Uterus (tissue), 4 donors: Measurements from ENCODE around the gene DAPP1. TPM values are rescaled to one million over a fixed set of nuclear protein-coding genes. Genes with fewer than 3 reads are reported as not detected.

ENCODE experiments used
- DNase-seq, 2 donors: peaks; one replicate each; pipeline ENCODE4 v3.0.0-alpha.2; 2019 to 2020
- H3K27ac ChIP-seq, 2 donors: fragments of 200-600 bp; sonication (generic); 1 replicate in 1 of 2; 2 replicates in 1 of 2; pipeline ENCODE4 v1.5.1; 2016 to 2018
- H3K27me3 ChIP-seq, 2 donors: fragments of 200-600 bp; sonication (generic); one replicate each; pipeline ENCODE4 v1.5.1; 2018 to 2019; ENCODE audit warnings: control low read depth in 1 of 2
- H3K36me3 ChIP-seq, 2 donors: fragments of 200-600 bp; sonication (generic); one replicate each; pipeline ENCODE4 v1.5.1; 2019; ENCODE audit warnings: control low read depth in 1 of 2
- H3K4me1 ChIP-seq, 2 donors: fragments of 200-600 bp; sonication (generic); one replicate each; pipeline ENCODE4 v1.5.1; 2018 to 2019; ENCODE audit warnings: control low read depth in 1 of 2
- H3K4me3 ChIP-seq, 2 donors: fragments of 200-600 bp; sonication (generic); 1 replicate in 1 of 2; 2 replicates in 1 of 2; pipeline ENCODE4 v1.5.1; 2018 to 2019; ENCODE audit warnings: mild to moderate bottlenecking in 1 of 2
- H3K9me3 ChIP-seq, 2 donors: fragments of 200-600 bp; sonication (generic); one replicate each; pipeline ENCODE4 v1.5.1; 2019; ENCODE audit warnings: control low read depth in 1 of 2
- CTCF ChIP-seq, 4 experiments: fragments of 200-600 bp in 2 of 4; fragments of 450-650 bp in 2 of 4; sonication (generic) in 2 of 4; IDR thresholded peaks; one replicate each; pipeline ENCODE4 v1.5.1; 2016 to 2019; ENCODE audit warnings: antibody characterized with exemption in 4 of 4, mild to moderate bottlenecking in 2 of 4, moderate library complexity in 1 of 4
- POLR2A ChIP-seq, 2 donors: fragments of 450-650 bp; IDR thresholded peaks; one replicate each; pipeline ENCODE4 v1.6.1; 2016; ENCODE audit warnings: antibody characterized with exemption in 2 of 2, mild to moderate bottlenecking in 1 of 2, moderate library complexity in 1 of 2
- intact Hi-C: fragments of 100-400 bp; cut with DNase I; formaldehyde crosslinking; loops from one replicate; pipeline ENCODE4 v1.15.1; 2023; ENCODE audit warnings: low total_unique reads
- total RNA-seq, 4 donors: library from RNA; depleted of rRNA in 3 of 4; stranded (reverse); fragments of >200 nt in 3 of 4; gene quantifications; one replicate each; pipeline versions ENCODE4 v1.1.0 to v1.2.4, GENCODE V29; 2014 to 2023
- donor health status: DM: yes; HTN: yes; CAD: no.

DAPP1 gene
- total RNA-seq, 4 donors from 2014 or later = 1.8 to 7.2 (median 2.8) TPM

GRCh38 chr4:99808260-99808857, 8.3 kb upstream of the DAPP1 start:
- no peaks in the 10 kb centered on the region for H3K9me3 ChIP-seq
- H3K27me3 ChIP-seq = no peaks in the 10 kb centered on the region
- no peak overlapping the region for H3K4me3 ChIP-seq
- intact Hi-C loops = no loop called here
- DNase-seq = no peak
- H3K4me1 ChIP-seq = no peaks in the 10 kb centered on the region
- H3K27ac ChIP-seq = no peak overlapping the region
- TF ChIP-seq CTCF (IDR thresholded peaks at IDR 0.05) (peak in 2 of 4 experiments; percentile 7 to 9), POLR2A (IDR thresholded peaks at IDR 0.05) (no peak)
- no peaks in the 10 kb centered on the region for H3K36me3 ChIP-seq

GRCh38 chr4:99809326-99809725, 7.3 kb upstream of the DAPP1 start:
- Histone ChIP-seq H3K27ac (no peak overlapping the region), H3K27me3 (no peaks in the 10 kb centered on the region), H3K9me3 (no peaks in the 10 kb centered on the region), H3K36me3 (no peaks in the 10 kb centered on the region), H3K4me3 (no peak overlapping the region), H3K4me1 (no peaks in the 10 kb centered on the region)
- DNase-seq = no peak
- TF ChIP-seq CTCF (IDR thresholded peaks at IDR 0.05) = no peak
- no peak for TF ChIP-seq POLR2A (IDR thresholded peaks at IDR 0.05)
- intact Hi-C loops = no loop called here

- no peak for TF ChIP-seq POLR2A (IDR thresholded peaks at IDR 0.05)
- no peak for TF ChIP-seq CTCF (IDR thresholded peaks at IDR 0.05)
- no peaks in the 10 kb centered on the region for H3K36me3 ChIP-seq
- no peaks in the 10 kb centered on the region for H3K4me1 ChIP-seq
- H3K4me3 ChIP-seq = no peak overlapping the region
- intact Hi-C loops = no loop called here
- DNase-seq = no peak
- H3K27ac ChIP-seq = no peak overlapping the region
- H3K27me3 ChIP-seq = no peaks in the 10 kb centered on the region
- H3K9me3 ChIP-seq = no peaks in the 10 kb centered on the region
Measured at GRCh38 chr4:99810536-99810935, 6.1 kb upstream of the DAPP1 start.

GRCh38 chr4:99811117-99811516, 5.5 kb upstream of the DAPP1 start:
- Histone ChIP-seq H3K4me3 (no peak overlapping the region), H3K4me1 (no peaks in the 10 kb centered on the region), H3K36me3 (no peaks in the 10 kb centered on the region), H3K27me3 (no peaks in the 10 kb centered on the region), H3K27ac (no peak overlapping the region), H3K9me3 (no peaks in the 10 kb centered on the region)
- intact Hi-C loops = no loop called here
- TF ChIP-seq POLR2A (IDR thresholded peaks at IDR 0.05) (no peak), CTCF (IDR thresholded peaks at IDR 0.05) (no peak)
- DNase-seq = no peak

GRCh38 chr4:99811850-99812249, 4.8 kb upstream of the DAPP1 start:
- intact Hi-C loops = no loop called here
- no peaks in the 10 kb centered on the region for H3K36me3 ChIP-seq
- no peaks in the 10 kb centered on the region for H3K9me3 ChIP-seq
- no peak overlapping the region for H3K27ac ChIP-seq
- no peaks in the 10 kb centered on the region for H3K4me1 ChIP-seq
- H3K4me3 ChIP-seq = no peak overlapping the region
- TF ChIP-seq POLR2A (IDR thresholded peaks at IDR 0.05) (no peak), CTCF (IDR thresholded peaks at IDR 0.05) (no peak)
- H3K27me3 ChIP-seq = no peaks in the 10 kb centered on the region
- DNase-seq = no peak
